Breast epithelium (tissue), 3 donors: ENCODE data around the gene RGS7.

Experiments used
- CTCF ChIP-seq, 3 donors: fragments of 450-650 bp; IDR thresholded peaks; one replicate each; pipeline ENCODE4 v1.5.1; 2016 to 2017; ENCODE audit warnings: antibody characterized with exemption in 3 of 3, mild to moderate bottlenecking in 3 of 3, moderate library complexity in 3 of 3
- POLR2A ChIP-seq: fragments of 450-650 bp; IDR thresholded peaks from one replicate; pipeline ENCODE4 v1.6.1; 2016; ENCODE audit warnings: antibody characterized with exemption, mild to moderate bottlenecking, moderate library complexity

GRCh38 chr1:240925273-240925672 is 431.7 kb downstream of the RGS7 start:
- TF ChIP-seq CTCF (IDR thresholded peaks at IDR 0.05): no peak
- no peak for TF ChIP-seq POLR2A
